Heart left ventricle (tissue), 16 donors: ENCODE results near the gene COPS6. TPM values are rescaled to one million over a fixed set of nuclear protein-coding genes. Genes with fewer than 3 reads are reported as not detected.

Experiments
- ATAC-seq, 4 donors: fragments of 200-7000 bp; cut with Tn5 transposase; one replicate each; pipeline ENCODE4 v1.9.1; 2020 to 2022; ENCODE audit warnings: moderate library complexity in 4 of 4, mild to moderate bottlenecking in 3 of 4, moderate number of reproducible peaks in 1 of 4
- DNase-seq, 5 donors: peaks; one replicate each; pipeline ENCODE4 v3.0.0-alpha.2; 2020
- H3K27ac ChIP-seq, 12 donors: fragments of 200-600 bp; sonication (generic) in 4 of 12; one replicate each; pipeline versions ENCODE4 v1.5.0 to v1.8.0; 2016 to 2022; ENCODE audit warnings: mild to moderate bottlenecking in 2 of 12
- H3K27me3 ChIP-seq, 9 donors: fragments of 200-600 bp; sonication (generic) in 2 of 9; one replicate each; pipeline versions ENCODE4 v1.5.1 to v1.8.0; 2016 to 2022; ENCODE audit warnings: mild to moderate bottlenecking in 3 of 9
- H3K36me3 ChIP-seq, 9 donors: fragments of 200-600 bp; sonication (generic) in 2 of 9; one replicate each; pipeline versions ENCODE4 v1.5.0 to v1.8.0; 2018 to 2022; ENCODE audit warnings: mild to moderate bottlenecking in 2 of 9
- H3K4me1 ChIP-seq, 12 donors: fragments of 200-600 bp; sonication (generic) in 4 of 12; one replicate each; pipeline versions ENCODE4 v1.5.0 to v1.8.0; 2016 to 2022; ENCODE audit warnings: mild to moderate bottlenecking in 3 of 12
- H3K4me3 ChIP-seq, 12 donors: fragments of 200-600 bp; sonication (generic) in 4 of 12; one replicate each; pipeline versions ENCODE4 v1.5.0 to v1.8.0; 2017 to 2022; ENCODE audit warnings: mild to moderate bottlenecking in 9 of 12, moderate library complexity in 4 of 12
- H3K9me3 ChIP-seq, 12 donors: fragments of 200-600 bp; sonication (generic) in 4 of 12; one replicate each; pipeline versions ENCODE4 v1.5.0 to v1.8.0; 2016 to 2022; ENCODE audit warnings: mild to moderate bottlenecking in 1 of 12
- CTCF ChIP-seq, 12 donors: fragments of 200-600 bp; sonication (generic) in 4 of 12; IDR thresholded peaks; one replicate each; pipeline versions ENCODE4 v1.5.0 to v1.8.0; 2018 to 2022; ENCODE audit warnings: antibody characterized with exemption in 12 of 12, mild to moderate bottlenecking in 5 of 12
- POLR2A ChIP-seq, 2 donors: fragments of 450-650 bp; IDR thresholded peaks; one replicate each; pipeline ENCODE4 v1.6.1; 2017; ENCODE audit warnings: antibody characterized with exemption in 2 of 2, mild to moderate bottlenecking in 2 of 2, moderate library complexity in 2 of 2
- WGBS, 4 donors: extraction: QIAGEN DNeasy Blood & Tissue Kit in 2 of 4; methylation state at CpG; one replicate each; pipeline versions ENCODE4 v1.1.5 to v1.1.7; 2013 to 2018; 5-methylcytosine and 5-hydroxymethylcytosine counted together
- intact Hi-C, 10 donors: fragments of 100-400 bp; cut with DNase I; formaldehyde crosslinking; loops; one replicate each; pipeline versions ENCODE4 v1.11.1 to v1.14.2; 2022
- polyA plus RNA-seq, 2 donors: library from polyadenylated mRNA; stranded (reverse); fragments of 200-250 nt; gene quantifications; one replicate each; pipeline ENCODE4 v1.2.3, GENCODE V29; 2013
- total RNA-seq, 9 donors: library from RNA; depleted of rRNA in 2 of 9; stranded (reverse); fragments of >200 nt in 2 of 9; fragmentation: NEBNext Ultra II Directional in 3 of 9; extraction: Animal tissue kit (Norgen Biotek cat#: 25700) in 3 of 9; gene quantifications; one replicate each; pipeline versions ENCODE4 v1.1.0 to v1.2.4, GENCODE V29; 2016 to 2023
- donor health status: ischemic (EF 13 %, LVEDD 7.1; RV severe dilation, severe dysfunction).
- donor health status: healthy with polysubstance abuse.
- donor health status: DM: no; HTN: yes; CAD: no.
- donor health status: DM: no; HTN: no; CAD: no.
- donor health status: ischemic (EF 25% LVEDD 6.9; RV normal size, moderate dysfunction).
- donor health status: ischemic (EF 25% LVEDD 5.7; RV mildly dilated, moderate dysfunction).
- donor health status: healthy.
- donor health status: DM: yes; HTN: yes; CAD: no.
- donor health status: ischemic (EF 35%, LVEDD 5.7; RV mildly dilated, moderate dysfunction).
- donor health status: nonischemic (EF 11% LVEDD 7.7; RV severe dilation, severe dysfunction).
- donor health status: DM: yes; HTN: yes; CAD: no.
- donor health status: PGD.
- donor health status: ischemic (EF 29% LVEDD 5.4; RV normal size, mild dysfunction).
- donor health status: nonischemic (EF 23%, LVEDD 6.1; RV moderate dilation, normal function).

Gene COPS6
- total and polyA plus RNA-seq, 11 donors, result 53.3 to 130 (median 109) TPM

GRCh38 chr7:100053215-100053614 is 35.6 kb upstream of the COPS6 start:
- intact Hi-C loops, result loop anchor here in 7 of 10 donors (5.0 to 10.0 kb wide), 5 partner anchors 56 to 138 kb away; partner anchors contain the start of genes TRIM4 (in 2 of the 7) and AZGP1 (in 1 of the 7)
- peak in 6 of 12 donors; percentile 6 to 32 (median 24) for TF ChIP-seq CTCF (IDR thresholded peaks at IDR 0.05)
- TF ChIP-seq POLR2A (IDR thresholded peaks at IDR 0.05), result no peak
- Histone ChIP-seq H3K9me3 (no peaks in the 10 kb centered on the region), H3K36me3 (peaks cover 0 to 34% (median 17%) of the 10 kb centered on the region in 9 donors), H3K27me3 (no peaks in the 10 kb centered on the region), H3K4me1 (peaks cover 0 to 19% (median 7%) of the 10 kb centered on the region in 12 donors), H3K4me3 (no peak overlapping the region), H3K27ac (peak overlapping the region in 1 of 12 donors; percentile 4)
- peak in 3 of 4 donors; percentile 18 to 30 (median 29) for ATAC-seq
- 49 to 69% (median 59%) methylated on average over 3 of the region's 3 CpGs for WGBS, 4 donors
- DNase-seq, result peak in 1 of 5 donors; percentile 13

GRCh38 chr7:100057006-100057405 is 31.8 kb upstream of the COPS6 start:
- Histone ChIP-seq H3K27me3 (no peaks in the 10 kb centered on the region), H3K4me3 (no peak overlapping the region), H3K4me1 (peaks cover 0 to 4% (median 0%) of the 10 kb centered on the region in 12 donors), H3K36me3 (peaks cover 0 to 69% (median 50%) of the 10 kb centered on the region in 9 donors), H3K27ac (no peak overlapping the region), H3K9me3 (no peaks in the 10 kb centered on the region)
- TF ChIP-seq POLR2A (IDR thresholded peaks at IDR 0.05) (no peak), CTCF (IDR thresholded peaks at IDR 0.05) (no peak)
- no peak for ATAC-seq
- no peak for DNase-seq
- WGBS, 4 donors, result 92 to 96% (median 95%) methylated on average over 9 to 10 of the region's 10 CpGs
- intact Hi-C loops, result loop anchor here in 4 of 10 donors (10.0 kb wide), 2 partner anchors 62 to 142 kb away; partner anchors contain the start of gene TRIM4 (in 2 of the 4)

GRCh38 chr7:100059251-100059739 is 29.5 kb upstream of the COPS6 start:
- WGBS, 4 donors, result 79 to 83% (median 81%) methylated on average over 5 of the region's 5 CpGs
- ATAC-seq, result no peak
- H3K27ac ChIP-seq, result no peak overlapping the region

More at GRCh38 chr7:100059251-100059739, 29.5 kb upstream of the COPS6 start:
- DNase-seq, result no peak
- intact Hi-C loops, result loop anchor here in 4 of 10 donors (10.0 kb wide), 2 partner anchors 64 to 144 kb away; partner anchors contain the start of gene TRIM4 (in 2 of the 4)
- no peak overlapping the region for H3K4me3 ChIP-seq
- H3K4me1 ChIP-seq, result no peaks in the 10 kb centered on the region
- H3K9me3 ChIP-seq, result no peaks in the 10 kb centered on the region
- TF ChIP-seq CTCF (IDR thresholded peaks at IDR 0.05) (no peak), POLR2A (IDR thresholded peaks at IDR 0.05) (no peak)
- peaks cover 0 to 87% (median 69%) of the 10 kb centered on the region in 9 donors for H3K36me3 ChIP-seq
- no peaks in the 10 kb centered on the region for H3K27me3 ChIP-seq
